Testis (tissue), 3 donors: Measurements from ENCODE around the gene TACR1. TPM values are rescaled to one million over a fixed set of nuclear protein-coding genes. Genes with fewer than 3 reads are reported as not detected.

Experiments
- DNase-seq: peaks from one replicate; pipeline ENCODE4 v3.0.0-alpha.2; 2019
- H3K27ac ChIP-seq, 2 donors: fragments of 200-600 bp; sonication (generic); one replicate each; pipeline ENCODE4 v1.5.1; 2019
- H3K27me3 ChIP-seq: fragments of 200-600 bp; sonication (generic); one replicate; pipeline ENCODE4 v1.5.1; 2019
- H3K36me3 ChIP-seq: fragments of 200-600 bp; sonication (generic); one replicate; pipeline ENCODE4 v1.5.1; 2017; ENCODE audit warnings: low read depth; ENCODE audit errors: missing control alignments
- H3K4me1 ChIP-seq: fragments of 200-600 bp; sonication (generic); one replicate; pipeline ENCODE4 v1.5.1; 2019
- H3K4me3 ChIP-seq, 2 donors: fragments of 200-600 bp; sonication (generic); one replicate each; pipeline ENCODE4 v1.5.1; 2017 to 2019
- H3K9me3 ChIP-seq: fragments of 200-600 bp; sonication (generic); one replicate; pipeline ENCODE4 v1.5.1; 2017
- CTCF ChIP-seq, 3 experiments: fragments of 450-650 bp in 2 of 3; fragments of 200-600 bp in 1 of 3; sonication (generic) in 1 of 3; IDR thresholded peaks; one replicate each; pipeline ENCODE4 v1.5.1; 2016 to 2019; ENCODE audit warnings: antibody characterized with exemption in 3 of 3, mild to moderate bottlenecking in 2 of 3, moderate library complexity in 1 of 3
- POLR2A ChIP-seq: fragments of 450-650 bp; IDR thresholded peaks from one replicate; pipeline ENCODE4 v1.6.1; 2017; ENCODE audit warnings: antibody characterized with exemption, mild to moderate bottlenecking, moderate library complexity
- WGBS, 2 donors: methylation state at CpG; one replicate each; pipeline ENCODE4 v1.1.5; 2018; 5-methylcytosine and 5-hydroxymethylcytosine counted together
- intact Hi-C: fragments of 100-400 bp; cut with DNase I; formaldehyde crosslinking; loops from one replicate; pipeline ENCODE4 v1.15.1; 2023; ENCODE audit warnings: low total_unique reads
- polyA plus RNA-seq: library from polyadenylated mRNA; stranded (reverse); fragments of 350-450 nt; fragmentation: Illumina TruSeq; extraction: RNeasy Lipid Tissue Mini Kit (QIAGEN cat#74804); gene quantifications from one replicate; pipeline ENCODE4 v1.2.3, GENCODE V29; 2014; ENCODE audit warnings: low read depth, low replicate concordance; ENCODE audit not compliant: insufficient read depth
- total RNA-seq, 2 donors: library from RNA; depleted of rRNA; stranded (reverse); fragments of >200 nt; gene quantifications; one replicate each; pipeline ENCODE4 v1.2.3, GENCODE V29; 2016

The TACR1 gene
- total and polyA plus RNA-seq, 3 donors from 2014 or later: 0.06 to 0.47 (median 0.38) TPM

- 85 to 94% methylated on average over 1 of the region's 1 CpG for WGBS, 2 donors
- Histone ChIP-seq H3K36me3 (no peaks in the 10 kb centered on the region), H3K27ac (no peak overlapping the region), H3K4me1 (no peaks in the 10 kb centered on the region), H3K9me3 (no peaks in the 10 kb centered on the region), H3K4me3 (no peak overlapping the region), H3K27me3 (no peaks in the 10 kb centered on the region)
- TF ChIP-seq CTCF (IDR thresholded peaks at IDR 0.05) (no peak), POLR2A (no peak)
- intact Hi-C loops: no loop called here
- DNase-seq: no peak
These were observed 130.8 kb downstream of the TACR1 start for GRCh38 chr2:75068546-75068945.

GRCh38 chr2:75067506-75067905 is 131.8 kb downstream of the TACR1 start:
- WGBS, 2 donors: 96 to 97% methylated on average over 2 of the region's 2 CpGs
- Histone ChIP-seq H3K36me3 (no peaks in the 10 kb centered on the region), H3K9me3 (no peaks in the 10 kb centered on the region), H3K27ac (no peak overlapping the region), H3K27me3 (no peaks in the 10 kb centered on the region), H3K4me1 (no peaks in the 10 kb centered on the region), H3K4me3 (no peak overlapping the region)
- TF ChIP-seq POLR2A (no peak), CTCF (IDR thresholded peaks at IDR 0.05) (no peak)
- intact Hi-C loops: no loop called here
- DNase-seq: no peak

DNA sequence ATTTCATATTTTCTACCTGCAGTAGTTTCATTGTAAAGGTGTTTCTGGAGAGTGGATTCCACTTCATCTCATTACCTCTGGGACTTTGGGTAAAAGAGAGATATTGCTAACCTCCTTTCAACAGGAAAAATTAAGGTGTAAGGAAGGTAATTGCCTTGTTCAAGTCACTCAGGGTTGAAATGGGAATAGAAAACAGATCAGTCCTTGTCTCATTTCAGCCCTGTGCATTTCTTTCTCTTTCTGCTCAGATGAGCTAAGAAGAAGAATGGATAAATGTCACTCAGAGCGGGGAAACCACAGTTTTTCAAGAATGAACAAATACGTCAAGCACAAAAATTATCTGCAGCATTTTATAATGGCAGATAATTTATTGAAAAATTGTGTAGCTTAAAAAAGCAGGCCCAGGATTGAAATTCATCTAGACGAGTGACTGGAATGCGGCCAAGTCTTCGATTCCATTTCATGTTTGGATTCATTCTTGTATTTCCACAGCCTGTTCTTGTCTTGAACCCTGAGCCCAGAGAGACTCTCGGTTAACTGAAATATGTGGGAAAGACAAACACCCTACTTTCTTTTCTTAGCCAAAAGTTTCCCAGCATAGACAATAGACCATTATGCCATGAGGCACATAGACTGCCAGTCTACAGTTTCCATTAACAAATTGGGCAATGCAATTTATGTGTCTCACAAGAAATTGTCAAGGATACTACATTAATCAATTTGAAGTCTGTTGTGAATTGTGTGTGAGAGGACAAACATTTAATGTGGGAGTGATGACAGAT is 133.0 kb downstream of the TACR1 start:
- TF ChIP-seq POLR2A (no peak), CTCF (IDR thresholded peaks at IDR 0.05) (no peak)
- Histone ChIP-seq H3K27ac (no peak overlapping the region), H3K27me3 (no peaks in the 10 kb centered on the region), H3K4me1 (no peaks in the 10 kb centered on the region), H3K36me3 (no peaks in the 10 kb centered on the region), H3K9me3 (no peaks in the 10 kb centered on the region), H3K4me3 (no peak overlapping the region)
- WGBS, 2 donors: 81 to 84% methylated on average over 6 of the region's 6 CpGs
- DNase-seq: no peak
- intact Hi-C loops: no loop called here

GRCh38 chr2:75065402-75066008 is 133.8 kb downstream of the TACR1 start:
- Histone ChIP-seq H3K36me3 (no peaks in the 10 kb centered on the region), H3K4me3 (no peak overlapping the region), H3K27ac (no peak overlapping the region), H3K27me3 (no peaks in the 10 kb centered on the region), H3K4me1 (no peaks in the 10 kb centered on the region), H3K9me3 (no peaks in the 10 kb centered on the region)
- TF ChIP-seq CTCF (IDR thresholded peaks at IDR 0.05) (no peak), POLR2A (no peak)
- intact Hi-C loops: no loop called here
- DNase-seq: no peak
- WGBS, 2 donors: 89 to 90% methylated on average over 8 of the region's 8 CpGs
